K562 (cell line): ENCODE measurements around the gene CD38. TPM values are rescaled to one million over a fixed set of nuclear protein-coding genes. Genes with fewer than 3 reads are reported as not detected.

Experiments used
- ATAC-seq: fragments of 200-7000 bp; cut with Tn5 transposase; 3 replicates; pipeline ENCODE4 v1.9.1; 2020; ENCODE audit warnings: moderate library complexity
- BruUV-seq: library from RNA; stranded (reverse); fragments of 400-500 nt; replicated peaks from 2 replicates; lab custom pipeline; 2021; lab: Mats Ljungman, UMichigan
- CTCF ChIA-PET: fragments of 300-600 bp; formaldehyde crosslinking; extraction: SDS; loops from one replicate; lab custom pipeline; 2021; ENCODE audit warnings: low intra/inter-chr PET ratio; lab: Yijun Ruan, JAX
- POLR2A ChIA-PET: fragments of 300-600, 350-650 bp; sonication (Branson Sonifier 250); formaldehyde crosslinking; extraction: SDS; loops from one replicate; lab custom pipeline; 2021; ENCODE audit warnings: antibody characterized with exemption, inconsistent platforms; lab: Yijun Ruan, JAX
- DNase-seq, 4 experiments: peaks; one replicate each; pipeline versions ENCODE4 v3.0.0 to v3.0.0-alpha.2; 2011 to 2018; ENCODE audit warnings: low spot score in 3 of 4, mixed read lengths in 3 of 4; ENCODE audit errors: extremely low read depth in 1 of 4
- FAIRE-seq: peaks from 2 replicates; lab custom pipeline; 2011; peaks lifted over from hg19 to GRCh38; lab: Jason Lieb, UNC
- H2AFZ ChIP-seq: 2 replicates; pipeline ENCODE4 v1.6.0; 2011; ENCODE audit warnings: low read depth, low read length, control low read depth, inconsistent platforms
- H3K27ac ChIP-seq: fragments of 200-600 bp; 3 replicates; pipeline ENCODE4 v1.8.0; 2011; ENCODE audit warnings: low read depth, mild to moderate bottlenecking, control low read depth, inconsistent platforms, low read length, moderate library complexity, mixed read lengths; ENCODE audit errors: extremely low read depth
- H3K27me3 ChIP-seq, 2 experiments: fragments of 300-600 bp in 1 of 2; 2 replicates in 1 of 2; 3 replicates in 1 of 2; pipeline versions ENCODE4 v1.6.0 to v1.8.0; 2011; ENCODE audit warnings: inconsistent platforms in 2 of 2, low read length in 2 of 2, mild to moderate bottlenecking in 1 of 2, mixed read lengths in 1 of 2, moderate library complexity in 1 of 2; ENCODE audit not compliant: control insufficient read depth in 2 of 2, insufficient read depth in 2 of 2
- H3K36me3 ChIP-seq: fragments of 300-600 bp; 3 replicates; pipeline ENCODE4 v1.8.0; 2011; ENCODE audit warnings: mild to moderate bottlenecking, low read length, inconsistent platforms; ENCODE audit not compliant: control insufficient read depth, insufficient read depth
- H3K4me1 ChIP-seq, 2 experiments: fragments of 200-600 bp in 1 of 2; replicated peaks in 1 of 2; 2 replicates in 1 of 2; 3 replicates in 1 of 2; pipeline versions ENCODE4 v1.5.1 to v1.8.0; 2011; ENCODE audit warnings: inconsistent platforms in 2 of 2, low read length in 2 of 2, mild to moderate bottlenecking in 1 of 2, mixed read lengths in 1 of 2, moderate library complexity in 1 of 2; ENCODE audit not compliant: control insufficient read depth in 2 of 2, insufficient read depth in 2 of 2
- H3K4me2 ChIP-seq: 2 replicates; pipeline ENCODE4 v1.6.1; 2011; ENCODE audit warnings: low read length, control low read depth, inconsistent platforms, mixed read lengths; ENCODE audit not compliant: insufficient read depth
- H3K4me3 ChIP-seq: fragments of 200-600 bp; sonication (generic), shearing (Covaris generic); 2 replicates; pipeline ENCODE4 v1.5.1; 2016; ENCODE audit warnings: control low read depth, inconsistent platforms
- H3K79me2 ChIP-seq: fragments of 200-600 bp; 3 replicates; pipeline ENCODE4 v1.8.0; 2011; ENCODE audit warnings: low read length, inconsistent platforms; ENCODE audit not compliant: control insufficient read depth, insufficient read depth
- H3K9ac ChIP-seq, 2 experiments: 2 replicates each; pipeline versions ENCODE4 v1.6.0 to v1.6.1; 2011; ENCODE audit warnings: low read depth in 2 of 2, low read length in 2 of 2, control low read depth in 1 of 2, inconsistent platforms in 1 of 2, mild to moderate bottlenecking in 1 of 2, mixed read lengths in 1 of 2; ENCODE audit not compliant: insufficient read depth in 1 of 2
- H3K9me1 ChIP-seq: one replicate; pipeline ENCODE4 v1.6.0; 2011; ENCODE audit warnings: inconsistent platforms, mild to moderate bottlenecking, low read length, moderate library complexity; ENCODE audit not compliant: control insufficient read depth, insufficient read depth
- H3K9me3 ChIP-seq: replicated peaks from 2 replicates; pipeline ENCODE4 v1.5.1; 2011; ENCODE audit warnings: low read depth, low read length, inconsistent platforms; ENCODE audit not compliant: control insufficient read depth, insufficient read depth
- H4K20me1 ChIP-seq: replicated peaks from 2 replicates; pipeline ENCODE4 v1.6.1; 2011; ENCODE audit warnings: low read length, inconsistent platforms, mixed read lengths; ENCODE audit not compliant: control insufficient read depth, insufficient read depth
- CAMTA2 ChIP-seq: fragments of 250-450 bp; sonication (Bioruptor Pico); conservative IDR thresholded peaks from 2 replicates; pipeline ENCODE4 v1.5.1; 2022
- FOXJ2 ChIP-seq: fragments of 200-800 bp; sonication (Bioruptor generic); IDR thresholded peaks from 2 replicates; pipeline ENCODE4 v1.6.1; 2016; ENCODE audit warnings: missing genetic modification characterization, missing compliant biosample characterization
- FOXP4 ChIP-seq: sonication (generic); formaldehyde crosslinking; IDR thresholded peaks from 2 replicates; pipeline ENCODE4 v1.8.0; 2022; ENCODE audit warnings: mild to moderate bottlenecking, missing genetic modification reagents, borderline replicate concordance
- GABPA ChIP-seq: fragments of 200-800 bp; sonication (Bioruptor generic); conservative IDR thresholded peaks from 2 replicates; pipeline ENCODE4 v1.6.1; 2016; ENCODE audit warnings: low read depth, missing genetic modification characterization, missing compliant biosample characterization
- ILK ChIP-seq: fragments of 450-650 bp; IDR thresholded peaks from 2 replicates; pipeline ENCODE4 v1.6.1; 2016; ENCODE audit warnings: missing genetic modification characterization, low read depth, mild to moderate bottlenecking, missing compliant biosample characterization, moderate library complexity, borderline replicate concordance
- MAFF ChIP-seq: IDR thresholded peaks from 2 replicates; pipeline ENCODE4 v1.6.1; 2012; ENCODE audit warnings: low read length, improper control_type of control experiment
- MYNN ChIP-seq, 2 experiments: sonication (generic); formaldehyde crosslinking in 1 of 2; IDR thresholded peaks; 2 replicates each; pipeline versions ENCODE4 v1.5.0 to v1.6.1; 2016 to 2020; ENCODE audit warnings: antibody characterized with exemption in 1 of 2, missing genetic modification reagents in 1 of 2
- PRPF4 ChIP-seq: fragments of 200-400 bp; formaldehyde crosslinking; IDR thresholded peaks from one replicate; pipeline ENCODE4 v1.6.1; 2017; ENCODE audit warnings: low read length, low read depth, mild to moderate bottlenecking; ENCODE audit not compliant: insufficient read depth, poor library complexity, severe bottlenecking
- SAFB ChIP-seq: fragments of 200-400 bp; formaldehyde crosslinking; IDR thresholded peaks from 2 replicates; pipeline ENCODE4 v1.6.1; 2017; ENCODE audit warnings: low read depth, low read length, borderline replicate concordance
- ZBTB7A ChIP-seq: IDR thresholded peaks from 2 replicates; pipeline ENCODE4 v1.6.1; 2011; ENCODE audit warnings: low read depth, mild to moderate bottlenecking, low read length, moderate library complexity, borderline replicate concordance; ENCODE audit not compliant: control insufficient read depth
- ZNF431 ChIP-seq: sonication (generic); formaldehyde crosslinking; IDR thresholded peaks from 2 replicates; pipeline ENCODE4 v1.8.0; 2022; ENCODE audit warnings: mild to moderate bottlenecking, missing genetic modification reagents
- WGBS: fragments of 100-300 bp; shearing (Covaris generic); methylation state at CpG from one replicate; pipeline ENCODE4 v1.1.6; 2016; ENCODE audit warnings: low coverage, mixed read lengths; ENCODE audit not compliant: insufficient coverage; ENCODE audit errors: missing lambda C conversion rate; 5-methylcytosine and 5-hydroxymethylcytosine counted together
- in situ Hi-C: fragments of 300-500 bp; cut with MboI; formaldehyde crosslinking; loops from 4 replicates; pipeline ENCODE4 v1.15.0; 2018; ENCODE audit warnings: inconsistent platforms, mixed read lengths
- intact Hi-C: fragments of 100-400 bp; cut with micrococcal nuclease; formaldehyde crosslinking; loops from 2 replicates; pipeline ENCODE4 v1.14.2; 2022
- polyA plus RNA-seq, 8 experiments: library from polyadenylated mRNA; depleted of rRNA in 4 of 8; stranded (reverse) in 5 of 8; unstranded in 3 of 8; fragments of >200 nt; fragmentation: Nextera tagmentation in 2 of 8; fragmentation: Illumina TruSeq in 1 of 8; extraction: Ambion mirVana in 2 of 8; extraction: Trizol in 1 of 8; gene quantifications; 2 replicates each; pipeline versions ENCODE4 v1.2.1 to v1.2.3, GENCODE V29; 2011 to 2014; ENCODE audit warnings: inconsistent platforms in 1 of 8, missing spikeins in 1 of 8
- total RNA-seq, 7 experiments: library from RNA; depleted of rRNA in 6 of 7; stranded (reverse); fragments of >200 nt in 6 of 7; fragmentation: Illumina TruSeq in 2 of 7; extraction: Trizol in 2 of 7; gene quantifications; 2 replicates each; pipeline versions ENCODE4 v1.2.1 to v1.2.3, GENCODE V29; 2011 to 2021; ENCODE audit warnings: low replicate concordance in 1 of 7
- TF ChIP-seq, protein P1 (sequence below), 2 experiments: fragments of 450-650 bp; conservative IDR thresholded peaks; 2 replicates each; pipeline ENCODE4 v1.6.1; 2017; ENCODE audit warnings: mild to moderate bottlenecking in 2 of 2, moderate library complexity in 2 of 2

The CD38 gene
- total and polyA plus RNA-seq, 9 of the 15 experiments (the other 6 are each of a cell fraction or from before 2014, with no cell fraction given), result 0.04 to 0.06 (median 0.04) TPM; not detected in 5

- FAIRE-seq (no peak), DNase-seq (no peak), ATAC-seq (no peak)
- H3K4me3 ChIP-seq, result no peak overlapping the region
- no peak overlapping the region for H2AFZ ChIP-seq
- H3K4me2 ChIP-seq, result no peak overlapping the region
- H4K20me1 ChIP-seq, result no peaks in the 10 kb centered on the region
- ChIA-PET POLR2A (no interaction called here), CTCF (no interaction called here)
- H3K27me3 ChIP-seq, result no peaks in the 10 kb centered on the region
- intact Hi-C loops (no loop called here), in situ Hi-C loops (no loop called here)
- H3K79me2 ChIP-seq, result no peaks in the 10 kb centered on the region
- no peak overlapping the region for H3K9ac ChIP-seq
- H3K9me3 ChIP-seq, result no peaks in the 10 kb centered on the region
- H3K4me1 ChIP-seq, result no peaks in the 10 kb centered on the region
- no peak overlapping the region for H3K27ac ChIP-seq
- no peaks in the 10 kb centered on the region for H3K9me1 ChIP-seq
- WGBS, result 0% methylated on average over 4 of the region's 4 CpGs
- TF ChIP-seq, protein P1, sequence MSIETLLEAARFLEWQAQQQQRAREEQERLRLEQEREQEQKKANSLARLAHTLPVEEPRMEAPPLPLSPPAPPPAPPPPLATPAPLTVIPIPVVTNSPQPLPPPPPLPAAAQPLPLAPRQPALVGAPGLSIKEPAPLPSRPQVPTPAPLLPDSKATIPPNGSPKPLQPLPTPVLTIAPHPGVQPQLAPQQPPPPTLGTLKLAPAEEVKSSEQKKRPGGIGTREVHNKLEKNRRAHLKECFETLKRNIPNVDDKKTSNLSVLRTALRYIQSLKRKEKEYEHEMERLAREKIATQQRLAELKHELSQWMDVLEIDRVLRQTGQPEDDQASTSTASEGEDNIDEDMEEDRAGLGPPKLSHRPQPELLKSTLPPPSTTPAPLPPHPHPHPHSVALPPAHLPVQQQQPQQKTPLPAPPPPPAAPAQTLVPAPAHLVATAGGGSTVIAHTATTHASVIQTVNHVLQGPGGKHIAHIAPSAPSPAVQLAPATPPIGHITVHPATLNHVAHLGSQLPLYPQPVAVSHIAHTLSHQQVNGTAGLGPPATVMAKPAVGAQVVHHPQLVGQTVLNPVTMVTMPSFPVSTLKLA (conservative IDR thresholded peaks at IDR 0.05), result no peak
- TF ChIP-seq ZBTB7A (no peak), MAFF (no peak), GABPA (tag) (no peak), FOXJ2 (tag) (no peak), ZNF431 (CRISPR knock-in tag) (no peak), ILK (tag) (no peak), FOXP4 (CRISPR knock-in tag) (no peak), SAFB (no peak), PRPF4 (no peak), CAMTA2 (CRISPR knock-in tag) (no peak), MYNN (IDR thresholded peaks at IDR 0.05) (no peak), MYNN (CRISPR knock-in tag; IDR thresholded peaks at IDR 0.05) (no peak)
- H3K36me3 ChIP-seq, result no peaks in the 10 kb centered on the region
- no TSS peak for BruUV-seq
Observed at GRCh38 chr4:15891312-15891711, 113.2 kb downstream of the CD38 start.
